Caco-2 (cell line): ENCODE data around the gene PLSCR2. TPM values are rescaled to one million over a fixed set of nuclear protein-coding genes. Genes with fewer than 3 reads are reported as not detected.

ENCODE experiments used
- BruUV-seq: library from RNA; stranded (reverse); fragments of 400-500 nt; replicated peaks from 2 replicates; lab custom pipeline; 2021; lab: Mats Ljungman, UMichigan
- CTCF ChIA-PET: fragments of 300-600 bp; sonication (Branson Sonifier 250); formaldehyde crosslinking; loops from one replicate; lab custom pipeline; 2022; ENCODE audit warnings: antibody characterized with exemption; lab: Charles Lee
- POLR2A ChIA-PET: fragments of 300-600 bp; sonication (Branson Sonifier 250); formaldehyde crosslinking; loops from one replicate; lab custom pipeline; 2022; ENCODE audit warnings: antibody characterized with exemption; lab: Charles Lee
- DNase-seq, 2 experiments: peaks; one replicate each; pipeline versions ENCODE4 v3.0.0 to v3.0.0-alpha.2; 2020 to 2022
- H3K27me3 ChIP-seq: replicated peaks from 2 replicates; pipeline ENCODE4 v1.6.0; 2011; ENCODE audit warnings: low read length; ENCODE audit not compliant: control insufficient read depth, insufficient read depth
- H3K36me3 ChIP-seq: 2 replicates; pipeline ENCODE4 v1.5.1; 2011; ENCODE audit warnings: low read length; ENCODE audit not compliant: control insufficient read depth, insufficient read depth
- H3K4me1 ChIP-seq: fragments of 250-450 bp; sonication (Bioruptor Pico); 2 replicates; pipeline ENCODE4 v1.5.1; 2020; ENCODE audit warnings: mild to moderate bottlenecking
- H3K4me3 ChIP-seq: 2 replicates; pipeline ENCODE4 v1.5.1; 2011; ENCODE audit warnings: low read depth, mild to moderate bottlenecking, control low read depth, low read length
- H3K9me3 ChIP-seq: fragments of 250-450 bp; sonication (Bioruptor Pico); 2 replicates; pipeline ENCODE4 v1.5.1; 2020; ENCODE audit warnings: mild to moderate bottlenecking, moderate library complexity
- H3K27ac Mint-ChIP-seq: one replicate; pipeline ENCODE4 v1.8.0; 2022; ENCODE audit warnings: mixed read lengths; ENCODE audit not compliant: unreplicated experiment
- H3K27me3 Mint-ChIP-seq: one replicate; pipeline ENCODE4 v1.8.0; 2022; ENCODE audit warnings: mixed read lengths; ENCODE audit not compliant: insufficient read depth, unreplicated experiment
- H3K36me3 Mint-ChIP-seq: one replicate; pipeline ENCODE4 v1.8.0; 2022; ENCODE audit warnings: mild to moderate bottlenecking, mixed read lengths; ENCODE audit not compliant: insufficient read depth, unreplicated experiment
- H3K4me1 Mint-ChIP-seq: one replicate; pipeline ENCODE4 v1.8.0; 2022; ENCODE audit warnings: low read depth, mixed read lengths; ENCODE audit not compliant: unreplicated experiment
- H3K4me3 Mint-ChIP-seq: one replicate; pipeline ENCODE4 v1.8.0; 2022; ENCODE audit warnings: mild to moderate bottlenecking, moderate library complexity, mixed read lengths; ENCODE audit not compliant: unreplicated experiment
- H3K9me3 Mint-ChIP-seq: one replicate; pipeline ENCODE4 v1.8.0; 2022; ENCODE audit warnings: mixed read lengths; ENCODE audit not compliant: unreplicated experiment
- intact Hi-C: fragments of 100-400 bp; cut with micrococcal nuclease; formaldehyde crosslinking; loops from one replicate; pipeline ENCODE4 v1.10.0; 2022; ENCODE audit not compliant: unreplicated experiment
- total RNA-seq: library from RNA; stranded (reverse); gene quantifications from 2 replicates; pipeline ENCODE4 v1.2.3, GENCODE V29; 2022
- TF ChIP-seq, protein P1 (sequence below), 2 experiments: fragments of 200-600 bp in 1 of 2; IDR thresholded peaks; 1 replicate in 1 of 2; 2 replicates in 1 of 2; pipeline versions ENCODE4 v1.5.1 to v1.8.0; 2011 to 2022; ENCODE audit warnings: antibody characterized with exemption in 1 of 2, control low read depth in 1 of 2, inconsistent platforms in 1 of 2, low read depth in 1 of 2, low read length in 1 of 2, mild to moderate bottlenecking in 1 of 2, moderate library complexity in 1 of 2; ENCODE audit not compliant: insufficient read depth in 1 of 2, severe bottlenecking in 1 of 2, unreplicated experiment in 1 of 2

Gene PLSCR2
- total RNA-seq, 1 experiment from 2014 or later = not detected

DNA sequence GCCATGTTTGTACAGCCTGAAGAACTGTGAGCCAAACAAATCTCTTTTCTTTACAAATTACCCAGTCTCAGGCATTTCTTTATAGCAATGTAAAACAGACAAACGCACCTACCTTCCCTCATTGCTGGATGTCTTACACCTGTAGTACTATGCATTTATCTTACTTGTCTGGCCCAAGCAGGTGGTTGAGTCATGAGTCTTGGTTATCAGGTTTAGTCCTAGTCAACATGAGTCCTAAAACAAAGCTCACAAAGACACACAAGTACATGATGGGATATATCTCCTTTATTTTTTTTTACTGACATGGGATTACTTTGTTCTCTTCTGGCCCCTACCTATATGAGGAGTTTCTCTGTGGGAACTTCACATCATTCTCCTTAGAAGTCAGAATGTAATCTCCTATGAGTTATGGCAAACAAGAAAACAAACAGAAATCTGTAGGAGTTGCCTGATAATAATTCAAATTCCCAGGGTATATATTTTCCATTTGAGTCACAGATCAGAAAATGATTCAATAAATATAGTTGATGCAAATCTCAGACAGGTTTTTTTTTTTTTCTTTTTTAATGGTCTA is 33.6 kb upstream of the PLSCR2 start:
- no peaks in the 10 kb centered on the region for H3K27me3 ChIP-seq
- no peaks in the 10 kb centered on the region for H3K36me3 ChIP-seq
- H3K9me3 Mint-ChIP-seq = no peaks in the 10 kb centered on the region
- TF ChIP-seq, protein P1, sequence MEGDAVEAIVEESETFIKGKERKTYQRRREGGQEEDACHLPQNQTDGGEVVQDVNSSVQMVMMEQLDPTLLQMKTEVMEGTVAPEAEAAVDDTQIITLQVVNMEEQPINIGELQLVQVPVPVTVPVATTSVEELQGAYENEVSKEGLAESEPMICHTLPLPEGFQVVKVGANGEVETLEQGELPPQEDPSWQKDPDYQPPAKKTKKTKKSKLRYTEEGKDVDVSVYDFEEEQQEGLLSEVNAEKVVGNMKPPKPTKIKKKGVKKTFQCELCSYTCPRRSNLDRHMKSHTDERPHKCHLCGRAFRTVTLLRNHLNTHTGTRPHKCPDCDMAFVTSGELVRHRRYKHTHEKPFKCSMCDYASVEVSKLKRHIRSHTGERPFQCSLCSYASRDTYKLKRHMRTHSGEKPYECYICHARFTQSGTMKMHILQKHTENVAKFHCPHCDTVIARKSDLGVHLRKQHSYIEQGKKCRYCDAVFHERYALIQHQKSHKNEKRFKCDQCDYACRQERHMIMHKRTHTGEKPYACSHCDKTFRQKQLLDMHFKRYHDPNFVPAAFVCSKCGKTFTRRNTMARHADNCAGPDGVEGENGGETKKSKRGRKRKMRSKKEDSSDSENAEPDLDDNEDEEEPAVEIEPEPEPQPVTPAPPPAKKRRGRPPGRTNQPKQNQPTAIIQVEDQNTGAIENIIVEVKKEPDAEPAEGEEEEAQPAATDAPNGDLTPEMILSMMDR (IDR thresholded peaks at IDR 0.05; ENCODE audit: insufficient read depth in 1 of 2, low read depth in 1 of 2, low read length in 1 of 2, severe bottlenecking in 1 of 2, unreplicated experiment in 1 of 2) = no peak
- no peak overlapping the region for H3K4me3 ChIP-seq
- H3K27me3 Mint-ChIP-seq = no peaks in the 10 kb centered on the region
- ChIA-PET CTCF (no interaction called here), POLR2A (no interaction called here)
- intact Hi-C loops = loop anchor here (1.0 kb wide), 1 partner anchor 74 kb away; no protein-coding TSS in a partner anchor
- H3K4me3 Mint-ChIP-seq = no peak overlapping the region
- H3K9me3 ChIP-seq = no peaks in the 10 kb centered on the region
- H3K4me1 Mint-ChIP-seq = peaks cover 17% of the 10 kb centered on the region
- peaks cover 25% of the 10 kb centered on the region; the same call in 1 of the 2 replicates for H3K4me1 ChIP-seq
- H3K36me3 Mint-ChIP-seq = no peaks in the 10 kb centered on the region
- no peak for DNase-seq
- H3K27ac Mint-ChIP-seq = peak overlapping the region; percentile 43
- BruUV-seq = no TSS peak

DNA sequence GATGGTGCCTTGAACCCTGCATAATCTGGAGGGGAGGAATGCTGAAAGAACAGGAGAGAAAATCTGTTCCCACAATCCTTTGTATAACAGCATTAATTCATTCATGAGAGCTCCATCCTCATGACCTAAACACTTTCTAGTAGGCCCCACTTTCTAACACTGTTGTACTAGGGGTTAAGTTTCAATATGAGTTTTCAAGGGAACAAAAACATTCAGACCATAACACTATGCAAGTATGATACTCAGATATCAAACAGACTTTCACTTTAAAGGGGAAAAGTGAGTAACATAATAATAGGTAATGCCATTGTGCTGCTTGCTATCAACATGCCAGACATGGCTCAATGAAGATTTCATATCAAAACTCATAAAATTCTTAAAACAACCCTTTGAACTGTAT is 32.4 kb upstream of the PLSCR2 start:
- no peak overlapping the region for H3K4me3 ChIP-seq
- Mint-ChIP-seq H3K27me3 (no peaks in the 10 kb centered on the region), H3K4me1 (peaks cover 17% of the 10 kb centered on the region), H3K36me3 (no peaks in the 10 kb centered on the region), H3K27ac (no peak overlapping the region), H3K9me3 (no peaks in the 10 kb centered on the region), H3K4me3 (no peak overlapping the region)
- BruUV-seq = no TSS peak
- DNase-seq = no peak
- TF ChIP-seq, protein P1 (IDR thresholded peaks at IDR 0.05; ENCODE audit: insufficient read depth in 1 of 2, low read depth in 1 of 2, low read length in 1 of 2, severe bottlenecking in 1 of 2, unreplicated experiment in 1 of 2) = no peak
- H3K27me3 ChIP-seq = no peaks in the 10 kb centered on the region
- no peaks in the 10 kb centered on the region for H3K36me3 ChIP-seq
- peaks cover 18% of the 10 kb centered on the region; the same call in 1 of the 2 replicates for H3K4me1 ChIP-seq
- POLR2A ChIA-PET = no interaction called here
- CTCF ChIA-PET = no interaction called here
- intact Hi-C loops = no loop called here
- no peaks in the 10 kb centered on the region for H3K9me3 ChIP-seq

DNA sequence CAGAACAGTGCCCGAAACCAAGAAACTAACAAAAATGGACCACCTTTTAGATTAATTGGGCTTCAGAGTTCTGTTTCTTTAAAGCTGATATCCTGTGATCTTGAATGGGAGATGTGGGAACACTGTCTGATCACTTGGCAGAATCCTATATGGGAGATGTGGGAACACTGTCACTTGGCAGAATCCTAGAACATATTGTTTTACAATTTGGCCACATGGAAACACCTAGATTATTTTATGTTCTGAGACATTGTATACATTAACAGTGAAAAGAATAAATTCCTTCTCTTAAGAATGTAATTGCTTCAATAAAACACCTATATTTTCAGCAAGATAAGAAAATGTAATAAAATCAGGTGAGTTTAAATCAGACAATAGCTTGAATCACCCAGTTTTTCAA is 30.3 kb upstream of the PLSCR2 start:
- Histone ChIP-seq H3K36me3 (no peaks in the 10 kb centered on the region), H3K4me3 (no peak overlapping the region), H3K4me1 (peaks cover 17% of the 10 kb centered on the region; the same call in 1 of the 2 replicates), H3K27me3 (no peaks in the 10 kb centered on the region), H3K9me3 (no peaks in the 10 kb centered on the region)
- Mint-ChIP-seq H3K4me3 (no peak overlapping the region), H3K36me3 (no peaks in the 10 kb centered on the region), H3K4me1 (peaks cover 17% of the 10 kb centered on the region), H3K27ac (no peak overlapping the region), H3K27me3 (no peaks in the 10 kb centered on the region), H3K9me3 (no peaks in the 10 kb centered on the region)
- intact Hi-C loops = no loop called here
- BruUV-seq = no TSS peak
- ChIA-PET CTCF (no interaction called here), POLR2A (no interaction called here)
- TF ChIP-seq, protein P1 (IDR thresholded peaks at IDR 0.05; ENCODE audit: insufficient read depth in 1 of 2, low read depth in 1 of 2, low read length in 1 of 2, severe bottlenecking in 1 of 2, unreplicated experiment in 1 of 2) = no peak
- no peak for DNase-seq
